ENCODE measurements around the gene ANXA1.

The ANXA1 gene

GRCh38 chr9:73138516-73138915 lies 13.1 kb upstream of the ANXA1 start:
- no peak for DNase-seq

GRCh38 chr9:73141282-73141681 lies 10.4 kb upstream of the ANXA1 start:
- no peak for DNase-seq

- no peak for DNase-seq
Measured at GRCh38 chr9:73143711-73144328, 7.8 kb upstream of the ANXA1 start.

GRCh38 chr9:73146111-73146815 lies 5.4 kb upstream of the ANXA1 start:
- no peak for DNase-seq

GRCh38 chr9:73148447-73148937 lies 3.2 kb upstream of the ANXA1 start:
- no peak for DNase-seq

GRCh38 chr9:73149371-73150067 lies 2.1 kb upstream of the ANXA1 start:
- no peak for DNase-seq

- no peak for DNase-seq
Measured at GRCh38 chr9:73152543-73152844, 829 bp downstream of the ANXA1 start.

GRCh38 chr9:73152953-73153352 lies 1.3 kb downstream of the ANXA1 start:
- DNase-seq: no peak

- no peak for DNase-seq
Measured at GRCh38 chr9:73153793-73154227, 2.1 kb downstream of the ANXA1 start.

- DNase-seq: no peak
Measured at GRCh38 chr9:73154271-73154670, 2.6 kb downstream of the ANXA1 start.

GRCh38 chr9:73154722-73155121 lies 3.1 kb downstream of the ANXA1 start:
- DNase-seq: no peak

- no peak for DNase-seq
Measured at GRCh38 chr9:73155377-73155776, 3.7 kb downstream of the ANXA1 start.

- no peak for DNase-seq
Measured at GRCh38 chr9:73155968-73156864, 4.6 kb downstream of the ANXA1 start.

GRCh38 chr9:73156865-73157187 lies 5.2 kb downstream of the ANXA1 start:
- DNase-seq: no peak

GRCh38 chr9:73157811-73158210 lies 6.1 kb downstream of the ANXA1 start:
- DNase-seq: no peak

GRCh38 chr9:73158723-73159122 lies 7.1 kb downstream of the ANXA1 start:
- no peak for DNase-seq

GRCh38 chr9:73160868-73161267 lies 9.2 kb downstream of the ANXA1 start:
- DNase-seq: no peak

GRCh38 chr9:73162987-73163768 lies 11.5 kb downstream of the ANXA1 start:
- DNase-seq: no peak

GRCh38 chr9:73165911-73166310 lies 14.2 kb downstream of the ANXA1 start:
- no peak for DNase-seq

GRCh38 chr9:73166468-73166867 lies 14.8 kb downstream of the ANXA1 start:
- no peak for DNase-seq

GRCh38 chr9:73167614-73168013 lies 15.9 kb downstream of the ANXA1 start:
- DNase-seq: no peak

- DNase-seq: no peak
Measured at GRCh38 chr9:73168298-73168934, 16.8 kb downstream of the ANXA1 start.
